Testis (tissue), 3 donors: ENCODE measurements around the gene LRPAP1. TPM values are rescaled to one million over a fixed set of nuclear protein-coding genes. Genes with fewer than 3 reads are reported as not detected.
"Not testable (repeated sequence)": the region's sequence is repeated elsewhere in the genome, so short reads cannot be mapped to it uniquely, and the experiment has no call there.

Source experiments
- DNase-seq: peaks from one replicate; pipeline ENCODE4 v3.0.0-alpha.2; 2019
- H3K27ac ChIP-seq, 2 donors: fragments of 200-600 bp; sonication (generic); one replicate each; pipeline ENCODE4 v1.5.1; 2019
- H3K27me3 ChIP-seq: fragments of 200-600 bp; sonication (generic); one replicate; pipeline ENCODE4 v1.5.1; 2019
- H3K36me3 ChIP-seq: fragments of 200-600 bp; sonication (generic); one replicate; pipeline ENCODE4 v1.5.1; 2017; ENCODE audit warnings: low read depth; ENCODE audit errors: missing control alignments
- H3K4me1 ChIP-seq: fragments of 200-600 bp; sonication (generic); one replicate; pipeline ENCODE4 v1.5.1; 2019
- H3K4me3 ChIP-seq, 2 donors: fragments of 200-600 bp; sonication (generic); one replicate each; pipeline ENCODE4 v1.5.1; 2017 to 2019
- H3K9me3 ChIP-seq: fragments of 200-600 bp; sonication (generic); one replicate; pipeline ENCODE4 v1.5.1; 2017
- POLR2A ChIP-seq: fragments of 450-650 bp; IDR thresholded peaks from one replicate; pipeline ENCODE4 v1.6.1; 2017; ENCODE audit warnings: antibody characterized with exemption, mild to moderate bottlenecking, moderate library complexity
- WGBS, 2 donors: methylation state at CpG; one replicate each; pipeline ENCODE4 v1.1.5; 2018; 5-methylcytosine and 5-hydroxymethylcytosine counted together
- intact Hi-C: fragments of 100-400 bp; cut with DNase I; formaldehyde crosslinking; loops from one replicate; pipeline ENCODE4 v1.15.1; 2023; ENCODE audit warnings: low total_unique reads
- polyA plus RNA-seq: library from polyadenylated mRNA; stranded (reverse); fragments of 350-450 nt; fragmentation: Illumina TruSeq; extraction: RNeasy Lipid Tissue Mini Kit (QIAGEN cat#74804); gene quantifications from one replicate; pipeline ENCODE4 v1.2.3, GENCODE V29; 2014; ENCODE audit warnings: low read depth, low replicate concordance; ENCODE audit not compliant: insufficient read depth
- total RNA-seq, 2 donors: library from RNA; depleted of rRNA; stranded (reverse); fragments of >200 nt; gene quantifications; one replicate each; pipeline ENCODE4 v1.2.3, GENCODE V29; 2016
- TF ChIP-seq, protein P1 (sequence below), 3 experiments: fragments of 450-650 bp in 2 of 3; fragments of 200-600 bp in 1 of 3; sonication (generic) in 1 of 3; IDR thresholded peaks; one replicate each; pipeline ENCODE4 v1.5.1; 2016 to 2019; ENCODE audit warnings: antibody characterized with exemption in 3 of 3, mild to moderate bottlenecking in 2 of 3, moderate library complexity in 1 of 3

LRPAP1 gene
- total and polyA plus RNA-seq, 3 donors from 2014 or later, result 179 to 337 (median 279) TPM

DNA sequence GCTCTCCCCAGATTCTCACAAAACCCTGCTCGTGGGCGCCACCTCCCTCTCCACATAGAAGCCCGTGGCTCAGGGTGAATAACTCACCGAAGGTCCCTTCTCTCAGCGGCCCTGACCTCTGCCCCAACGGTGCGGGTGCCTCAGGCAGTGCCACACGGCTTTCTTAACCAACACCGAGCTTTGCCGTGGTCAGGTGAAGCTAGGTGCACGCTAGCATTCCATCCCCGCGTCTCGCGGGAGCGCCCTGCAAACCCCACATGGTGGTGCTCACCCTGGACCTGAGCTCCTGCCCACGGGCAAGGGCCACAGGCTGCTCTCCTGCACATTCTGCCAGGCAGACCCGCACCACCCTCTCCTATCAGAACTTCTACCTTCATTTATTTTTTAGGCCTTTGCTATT is 18.4 kb downstream of the LRPAP1 start:
- TF ChIP-seq, protein P1, sequence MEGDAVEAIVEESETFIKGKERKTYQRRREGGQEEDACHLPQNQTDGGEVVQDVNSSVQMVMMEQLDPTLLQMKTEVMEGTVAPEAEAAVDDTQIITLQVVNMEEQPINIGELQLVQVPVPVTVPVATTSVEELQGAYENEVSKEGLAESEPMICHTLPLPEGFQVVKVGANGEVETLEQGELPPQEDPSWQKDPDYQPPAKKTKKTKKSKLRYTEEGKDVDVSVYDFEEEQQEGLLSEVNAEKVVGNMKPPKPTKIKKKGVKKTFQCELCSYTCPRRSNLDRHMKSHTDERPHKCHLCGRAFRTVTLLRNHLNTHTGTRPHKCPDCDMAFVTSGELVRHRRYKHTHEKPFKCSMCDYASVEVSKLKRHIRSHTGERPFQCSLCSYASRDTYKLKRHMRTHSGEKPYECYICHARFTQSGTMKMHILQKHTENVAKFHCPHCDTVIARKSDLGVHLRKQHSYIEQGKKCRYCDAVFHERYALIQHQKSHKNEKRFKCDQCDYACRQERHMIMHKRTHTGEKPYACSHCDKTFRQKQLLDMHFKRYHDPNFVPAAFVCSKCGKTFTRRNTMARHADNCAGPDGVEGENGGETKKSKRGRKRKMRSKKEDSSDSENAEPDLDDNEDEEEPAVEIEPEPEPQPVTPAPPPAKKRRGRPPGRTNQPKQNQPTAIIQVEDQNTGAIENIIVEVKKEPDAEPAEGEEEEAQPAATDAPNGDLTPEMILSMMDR (IDR thresholded peaks at IDR 0.05), result no peak
- no peak for TF ChIP-seq POLR2A
- intact Hi-C loops, result no loop called here
- Histone ChIP-seq H3K36me3 (no peaks in the 10 kb centered on the region), H3K4me1 (no peaks in the 10 kb centered on the region), H3K4me3 (no peak overlapping the region), H3K27me3 (no peaks in the 10 kb centered on the region), H3K9me3 (no peaks in the 10 kb centered on the region), H3K27ac (no peak overlapping the region)
- DNase-seq, result no peak
- WGBS, 2 donors, result 88 to 92% methylated on average over 18 of the region's 18 CpGs

DNA sequence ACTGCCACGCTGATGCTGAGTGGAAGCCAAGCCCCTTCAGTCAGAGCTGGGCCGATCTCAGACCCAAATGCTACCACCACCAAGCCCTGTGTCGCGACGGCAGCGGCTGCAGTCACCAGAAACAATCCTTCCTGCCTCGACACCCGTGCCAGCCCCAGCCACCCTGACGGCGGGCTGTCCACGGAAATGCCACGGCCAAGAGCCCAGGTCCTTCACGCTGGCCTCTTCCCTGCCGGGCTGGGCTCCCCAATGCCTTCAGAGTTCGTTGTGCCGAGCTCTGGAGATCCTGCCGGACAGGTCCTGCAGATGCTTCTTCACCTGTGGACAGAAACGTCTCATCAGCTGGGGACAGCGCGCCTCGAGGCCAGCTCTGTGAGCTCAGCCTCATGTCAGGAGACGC is 19.5 kb downstream of the LRPAP1 start:
- H3K36me3 ChIP-seq, result no peaks in the 10 kb centered on the region
- TF ChIP-seq, protein P1 (IDR thresholded peaks at IDR 0.05), result no peak
- no peak for TF ChIP-seq POLR2A

DNA sequence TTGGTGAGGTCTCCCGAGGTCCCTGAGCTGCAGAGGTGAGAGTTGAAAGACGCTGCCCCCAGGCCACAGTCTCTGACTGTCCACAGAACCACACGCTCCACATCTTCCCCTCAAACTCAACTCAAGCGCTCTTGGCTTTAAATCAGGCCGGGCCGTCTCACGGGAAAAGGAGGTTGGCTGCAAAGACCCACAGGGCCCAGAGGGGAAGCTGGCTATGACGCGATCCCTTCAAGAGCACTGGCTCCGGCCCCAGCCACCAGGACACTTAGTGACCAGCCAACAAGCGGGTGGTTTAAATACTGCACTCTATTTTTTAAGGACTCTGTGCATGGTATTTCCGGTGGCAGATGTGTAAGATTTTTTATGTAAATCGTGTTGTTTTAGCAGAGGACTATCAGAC is 19.9 kb downstream of the LRPAP1 start:
- WGBS, 2 donors, result 86 to 94% methylated on average over 13 of the region's 13 CpGs

More for the DNA sequence above, 19.5 kb downstream of the LRPAP1 start:
- Histone ChIP-seq H3K27me3 (no peaks in the 10 kb centered on the region), H3K4me1 (no peaks in the 10 kb centered on the region), H3K9me3 (no peaks in the 10 kb centered on the region), H3K27ac (no peak overlapping the region), H3K4me3 (no peak overlapping the region)
- 92 to 95% methylated on average over 7 to 22 of the region's 22 CpGs for WGBS, 2 donors
- no peak for DNase-seq
- intact Hi-C loops, result no loop called here

DNA sequence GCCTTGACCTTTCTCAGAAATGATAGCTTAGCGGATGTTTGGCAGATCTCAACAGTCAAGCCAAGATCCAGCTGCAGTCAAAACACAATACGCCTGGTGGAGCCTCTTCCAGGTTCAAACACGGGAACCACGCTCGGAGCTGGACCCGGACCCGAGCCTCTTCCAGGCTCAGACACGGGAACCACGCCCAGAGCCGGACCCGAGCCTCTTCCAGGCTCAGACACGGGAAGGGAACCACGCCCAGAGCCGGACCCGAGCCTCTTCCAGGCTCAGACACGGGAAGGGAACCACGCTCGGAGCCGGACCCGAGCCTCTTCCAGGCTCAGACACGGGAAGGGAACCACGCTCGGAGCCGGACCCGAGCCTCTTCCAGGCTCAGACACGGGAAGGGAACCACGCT is 20.6 kb downstream of the LRPAP1 start:
- intact Hi-C loops, H3K4me3 ChIP-seq, H3K27ac ChIP-seq, H3K36me3 ChIP-seq, DNase-seq, H3K9me3 ChIP-seq, H3K27me3 ChIP-seq, H3K4me1 ChIP-seq: not testable (repeated sequence)
- WGBS, 2 donors, result 91 to 98% methylated on average over 15 to 21 of the region's 27 CpGs

More for the DNA sequence above, 19.9 kb downstream of the LRPAP1 start:
- intact Hi-C loops, result no loop called here
- H3K27ac ChIP-seq, result no peak overlapping the region
- TF ChIP-seq POLR2A, result no peak
- TF ChIP-seq, protein P1 (IDR thresholded peaks at IDR 0.05), result no peak
- DNase-seq, result no peak
- no peaks in the 10 kb centered on the region for H3K9me3 ChIP-seq
- H3K4me3 ChIP-seq, result no peak overlapping the region
- no peaks in the 10 kb centered on the region for H3K27me3 ChIP-seq
- no peaks in the 10 kb centered on the region for H3K4me1 ChIP-seq
- no peaks in the 10 kb centered on the region for H3K36me3 ChIP-seq

DNA sequence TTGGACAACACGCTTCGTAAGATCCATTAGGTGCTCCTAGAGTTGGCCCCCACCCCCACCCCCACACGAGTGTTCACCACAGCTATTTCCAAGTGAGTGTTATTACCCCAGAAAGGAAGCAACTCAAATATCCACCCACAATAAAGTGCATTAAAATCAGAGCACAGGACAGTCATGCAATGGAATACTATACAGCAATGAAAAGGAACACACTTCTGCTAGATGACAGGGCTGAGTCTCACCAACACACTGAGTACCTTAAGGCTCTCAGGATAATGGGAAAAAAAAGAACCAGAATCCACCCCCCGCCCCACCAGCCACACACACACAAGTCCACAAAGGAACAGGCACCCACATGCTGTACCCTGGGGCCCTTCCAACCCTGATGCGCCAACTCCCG is 21.0 kb downstream of the LRPAP1 start:
- H3K36me3 ChIP-seq, result no peaks in the 10 kb centered on the region

More for the DNA sequence above, 21.0 kb downstream of the LRPAP1 start:
- TF ChIP-seq, protein P1 (IDR thresholded peaks at IDR 0.05), result no peak
- TF ChIP-seq POLR2A, result no peak
- no peak overlapping the region for H3K27ac ChIP-seq
- no peaks in the 10 kb centered on the region for H3K27me3 ChIP-seq
- no peak for DNase-seq
- H3K9me3 ChIP-seq, result no peaks in the 10 kb centered on the region
- no peaks in the 10 kb centered on the region for H3K4me1 ChIP-seq
- no peak overlapping the region for H3K4me3 ChIP-seq
- WGBS, 2 donors, result 89 to 97% methylated on average over 4 to 6 of the region's 6 CpGs
- intact Hi-C loops, result no loop called here
